GM19239 (cell line): ENCODE measurements around the gene FAM219A.
"Not testable (repeated sequence)": the region's sequence is repeated elsewhere in the genome, so short reads cannot be mapped to it uniquely, and the experiment has no call there.

Source experiments
- DNase-seq: peaks from one replicate; pipeline ENCODE4 v3.0.0; 2011; ENCODE audit warnings: low spot score; ENCODE audit not compliant: insufficient read length
- FAIRE-seq: peaks from 2 replicates; lab custom pipeline; 2011; peaks lifted over from hg19 to GRCh38; lab: Jason Lieb, UNC

Gene FAM219A

GRCh38 chr9:34486572-34486971, 28.2 kb upstream of the FAM219A start:
- DNase-seq (no peak), FAIRE-seq (no peak)

DNA sequence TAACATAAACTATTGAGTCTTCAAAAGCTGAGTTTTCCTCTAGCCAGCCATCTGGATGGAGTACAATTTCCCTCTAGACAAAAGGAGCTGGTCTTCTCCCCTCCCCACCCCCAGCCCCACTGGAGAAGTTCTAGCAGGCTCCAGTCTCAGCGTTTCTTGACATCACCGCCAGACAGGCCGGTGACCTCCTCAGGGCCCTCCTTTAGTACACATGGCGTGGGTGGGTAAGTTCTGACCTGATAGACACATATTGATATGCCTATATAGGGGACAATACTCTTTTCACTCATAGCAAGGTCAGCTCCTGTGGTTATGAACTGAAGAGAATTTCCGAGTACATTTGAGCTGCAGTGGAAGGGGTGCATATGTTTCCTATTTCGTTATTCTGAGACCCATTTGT, 27.5 kb upstream of the FAM219A start:
- FAIRE-seq (no peak), DNase-seq (no peak)

DNA sequence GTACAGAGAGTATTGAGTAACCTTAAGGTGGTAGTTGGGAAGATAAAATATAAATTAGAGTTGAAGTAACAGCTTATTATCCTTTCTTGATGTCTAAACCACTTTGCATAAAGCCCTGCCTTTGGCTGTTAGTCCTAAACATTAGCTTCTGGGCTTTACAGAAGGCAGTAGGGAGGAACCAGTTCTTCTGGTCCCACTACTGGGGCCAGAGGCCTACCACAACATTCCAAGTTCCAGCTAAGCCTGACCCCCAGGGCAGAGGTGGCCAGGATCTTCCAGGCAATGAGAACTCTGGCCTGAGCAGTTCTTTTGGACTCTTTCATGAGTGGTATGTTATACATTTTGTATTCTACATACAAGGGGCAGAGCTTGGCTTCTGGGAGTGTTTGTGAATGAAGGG, 26.3 kb upstream of the FAM219A start:
- FAIRE-seq = no peak
- DNase-seq = no peak

- not testable (repeated sequence) for FAIRE-seq
Observed at GRCh38 chr9:34482746-34483145, 24.4 kb upstream of the FAM219A start.

GRCh38 chr9:34481620-34482019, 23.2 kb upstream of the FAM219A start:
- not testable (repeated sequence) for FAIRE-seq

More at GRCh38 chr9:34482746-34483145, 24.4 kb upstream of the FAM219A start:
- not testable (repeated sequence) for DNase-seq

DNA sequence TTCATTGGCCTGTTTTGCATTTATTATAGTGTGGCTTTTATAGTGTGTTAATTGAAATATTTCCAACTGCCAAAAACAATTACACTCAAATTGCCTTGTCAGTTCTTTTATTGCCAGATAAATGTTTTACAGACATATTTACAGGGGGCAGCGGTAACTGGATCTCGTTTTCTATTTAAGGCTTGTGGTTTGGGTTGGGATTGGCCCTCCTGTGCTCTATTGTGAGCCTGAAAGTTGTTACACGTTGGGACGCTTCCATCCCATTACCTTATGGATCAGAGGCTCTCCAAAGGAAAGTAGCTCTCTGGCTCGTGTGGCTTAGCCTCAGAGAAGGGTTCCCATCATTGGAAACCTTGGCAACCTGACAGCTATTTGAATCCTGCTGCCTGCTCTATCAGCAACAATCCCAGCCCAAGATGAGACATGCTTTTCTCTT, 21.1 kb upstream of the FAM219A start:
- FAIRE-seq = no peak

More at GRCh38 chr9:34481620-34482019, 23.2 kb upstream of the FAM219A start:
- DNase-seq = not testable (repeated sequence)

DNA sequence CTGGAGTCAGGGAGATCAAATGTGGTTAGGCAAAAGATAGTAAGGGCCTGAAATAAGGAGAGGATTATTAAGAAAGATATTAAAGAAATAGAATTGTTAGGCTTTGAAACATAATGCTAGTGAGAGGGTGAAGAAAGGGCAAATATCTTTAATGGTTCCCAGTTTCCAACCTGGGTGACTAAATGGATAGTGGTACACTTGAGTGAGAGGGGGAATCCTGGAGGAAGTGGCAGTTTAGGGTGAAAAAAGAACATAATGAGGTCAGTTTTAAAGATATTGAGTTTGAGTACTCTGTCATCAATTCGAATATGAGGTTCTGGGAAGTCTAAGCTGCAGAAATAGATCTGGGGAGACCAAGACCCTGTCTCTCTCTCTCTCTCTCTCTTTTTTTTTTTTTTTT, 19.2 kb upstream of the FAM219A start:
- FAIRE-seq = no peak
- DNase-seq = no peak

More for the DNA sequence above, 21.1 kb upstream of the FAM219A start:
- DNase-seq = no peak

DNA sequence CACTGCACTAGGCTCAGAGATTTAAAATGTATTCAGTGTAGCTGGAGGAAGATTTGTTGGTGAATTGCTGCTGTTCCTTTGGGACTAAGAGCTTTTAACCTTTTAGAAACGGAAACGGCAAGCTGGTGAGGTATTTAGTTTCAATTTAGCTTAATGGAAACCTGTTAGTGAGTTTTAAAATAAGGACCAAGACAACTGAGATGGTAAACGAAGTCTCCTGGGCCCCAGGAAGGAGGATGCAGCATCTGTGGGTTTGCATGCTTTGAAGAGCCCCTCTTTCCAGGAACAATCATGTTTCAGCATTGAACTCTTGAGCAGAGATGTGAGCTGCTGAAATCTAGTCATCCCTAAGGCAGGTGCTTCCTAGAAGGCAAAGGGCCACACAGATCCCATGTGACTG, 16.7 kb upstream of the FAM219A start:
- DNase-seq (no peak), FAIRE-seq (no peak)

DNA sequence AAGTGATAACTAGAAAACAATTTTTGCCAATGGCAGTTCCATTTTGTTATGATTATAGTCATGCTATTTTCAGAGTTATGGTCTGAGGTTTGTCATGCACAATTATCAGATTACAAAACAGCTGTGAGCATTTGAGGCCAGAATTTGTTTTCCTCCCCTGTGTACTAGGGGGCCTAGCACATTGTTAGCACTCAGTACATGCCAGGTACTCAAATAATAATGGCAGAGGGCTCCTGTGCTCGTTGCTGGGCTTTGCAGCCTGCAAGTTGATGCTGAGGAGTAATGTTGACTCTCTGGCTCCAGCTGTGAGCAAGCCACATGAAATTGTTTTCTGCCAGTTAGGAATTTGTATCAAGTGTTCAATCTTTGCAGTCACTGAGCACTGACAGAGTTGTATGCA, 7.1 kb upstream of the FAM219A start:
- DNase-seq (no peak), FAIRE-seq (no peak)

GRCh38 chr9:34464571-34464970, 6.2 kb upstream of the FAM219A start:
- FAIRE-seq (no peak), DNase-seq (no peak)

- no peak for FAIRE-seq
- DNase-seq = no peak
Observed at GRCh38 chr9:34463901-34464232, 5.5 kb upstream of the FAM219A start.

DNA sequence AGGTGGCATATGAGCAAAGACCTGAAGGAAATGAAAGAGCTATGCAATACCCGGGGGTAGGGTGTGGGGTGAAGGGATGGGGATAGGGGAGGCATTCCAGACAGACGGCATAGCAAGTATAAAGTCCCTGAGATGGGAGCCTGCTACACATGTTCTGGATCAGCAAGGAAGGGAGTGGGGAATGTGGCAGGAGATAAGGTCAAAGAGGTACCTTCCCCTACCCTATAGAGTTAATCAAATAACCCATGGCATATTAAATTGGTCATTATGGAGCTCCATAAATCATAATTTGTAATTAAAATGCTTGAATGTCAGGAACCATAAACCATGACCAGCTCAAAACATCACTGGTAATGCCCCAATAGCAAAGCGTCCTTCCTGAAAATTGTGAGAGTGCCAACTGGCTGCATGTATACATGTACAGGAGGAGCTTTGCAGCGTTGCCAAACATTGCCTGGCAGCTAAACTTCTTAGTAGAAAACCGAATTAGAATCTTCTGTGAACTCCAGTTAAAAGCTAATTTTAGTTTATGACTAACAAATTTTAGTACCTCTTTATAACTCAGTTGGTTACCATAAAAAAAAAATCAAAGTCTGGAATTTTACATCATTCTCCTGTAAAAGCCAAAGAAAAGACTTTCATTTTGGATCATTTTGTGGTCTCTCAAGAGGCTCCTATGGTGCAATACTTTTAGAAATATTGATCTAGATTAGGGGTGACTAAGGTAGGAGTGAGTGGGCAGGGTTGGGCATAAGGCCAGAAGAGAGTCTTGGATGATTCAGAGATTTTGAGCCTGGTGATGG, 4.9 kb upstream of the FAM219A start:
- FAIRE-seq (no peak), DNase-seq (no peak)

GRCh38 chr9:34459941-34460340, 1.6 kb upstream of the FAM219A start:
- no peak for DNase-seq
- no peak for FAIRE-seq

DNA sequence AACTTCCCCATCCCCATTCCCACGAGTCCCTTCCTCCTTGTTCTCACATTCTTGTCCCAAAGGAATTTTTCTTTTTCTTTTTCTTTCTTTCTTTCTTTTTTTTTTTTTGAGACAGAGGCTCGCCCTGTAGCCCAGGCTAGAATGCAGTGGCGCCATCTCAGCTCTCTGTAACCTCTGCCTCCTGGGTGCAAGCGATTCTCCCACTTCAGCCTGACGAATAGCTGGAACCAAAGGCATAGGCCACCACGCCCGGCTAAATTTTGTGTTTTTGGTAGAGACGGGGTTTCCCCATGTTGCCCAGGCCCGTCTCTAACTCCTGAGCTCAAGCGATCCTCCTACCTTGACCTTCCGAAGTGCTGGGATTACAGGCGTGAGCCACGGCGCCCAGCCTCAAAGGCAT, 986 bp upstream of the FAM219A start:
- no peak for FAIRE-seq

GRCh38 chr9:34458959-34459340, 580 bp upstream of the FAM219A start:
- no peak for FAIRE-seq
- no peak for DNase-seq

More for the DNA sequence above, 986 bp upstream of the FAM219A start:
- no peak for DNase-seq

- DNase-seq = no peak
- no peak for FAIRE-seq
Observed at GRCh38 chr9:34457266-34458012, 931 bp downstream of the FAM219A start.

GRCh38 chr9:34456746-34457145, 1.6 kb downstream of the FAM219A start:
- no peak for FAIRE-seq
- DNase-seq = no peak

DNA sequence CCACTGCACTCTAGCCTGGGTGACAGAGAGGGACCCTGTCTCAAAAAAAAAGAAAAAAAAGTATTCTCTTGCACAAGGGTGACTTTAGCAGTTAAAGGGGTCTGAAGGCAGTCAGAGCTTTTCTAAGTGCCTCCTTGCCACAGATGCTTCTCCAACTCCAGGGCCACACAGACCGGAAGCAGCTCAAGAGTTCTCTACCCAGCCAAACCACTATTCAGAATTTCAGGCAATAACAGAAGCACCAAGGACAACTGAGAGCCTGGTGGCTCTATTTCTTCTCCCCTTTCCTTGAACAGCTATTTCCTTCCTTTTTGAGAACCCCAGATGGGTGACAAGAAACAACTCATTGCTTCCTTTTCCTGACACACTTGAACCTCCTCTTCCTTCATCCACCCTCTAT, 2.2 kb downstream of the FAM219A start:
- DNase-seq (no peak), FAIRE-seq (no peak)

- no peak for FAIRE-seq
Observed at GRCh38 chr9:34454571-34455065, 3.8 kb downstream of the FAM219A start.

GRCh38 chr9:34452568-34452967, 5.8 kb downstream of the FAM219A start:
- no peak for FAIRE-seq
- no peak for DNase-seq

More at GRCh38 chr9:34454571-34455065, 3.8 kb downstream of the FAM219A start:
- DNase-seq = no peak

DNA sequence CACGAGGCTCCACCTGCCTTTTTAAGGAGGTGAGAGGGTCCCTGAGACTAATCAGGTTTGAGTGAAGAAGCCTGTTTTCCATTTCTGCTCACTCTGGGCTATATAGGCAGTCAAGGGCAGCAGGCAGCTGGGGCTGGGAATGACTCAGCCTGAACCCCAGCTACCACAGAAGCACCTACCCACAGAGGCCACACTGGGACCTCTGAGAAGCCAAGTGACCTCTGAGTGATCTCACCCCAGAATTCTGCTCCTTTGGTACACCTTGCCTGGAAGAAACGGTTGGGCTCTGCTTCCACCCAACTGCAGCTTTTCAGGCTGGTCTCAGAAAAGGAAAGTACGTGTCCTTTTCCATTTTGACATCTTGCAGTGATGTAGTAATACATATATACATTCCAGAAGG, 6.8 kb downstream of the FAM219A start:
- DNase-seq (no peak), FAIRE-seq (peak; percentile 21)
